Measurements from ENCODE around the gene ZER1. TPM values are rescaled to one million over a fixed set of nuclear protein-coding genes. Genes with fewer than 3 reads are reported as not detected.

The ZER1 gene
- total and polyA plus RNA-seq, 2 of the 8 experiments (the other 6 are each of a cell fraction or from before 2014, with no cell fraction given), result 20.5 to 26.6 TPM

DNA sequence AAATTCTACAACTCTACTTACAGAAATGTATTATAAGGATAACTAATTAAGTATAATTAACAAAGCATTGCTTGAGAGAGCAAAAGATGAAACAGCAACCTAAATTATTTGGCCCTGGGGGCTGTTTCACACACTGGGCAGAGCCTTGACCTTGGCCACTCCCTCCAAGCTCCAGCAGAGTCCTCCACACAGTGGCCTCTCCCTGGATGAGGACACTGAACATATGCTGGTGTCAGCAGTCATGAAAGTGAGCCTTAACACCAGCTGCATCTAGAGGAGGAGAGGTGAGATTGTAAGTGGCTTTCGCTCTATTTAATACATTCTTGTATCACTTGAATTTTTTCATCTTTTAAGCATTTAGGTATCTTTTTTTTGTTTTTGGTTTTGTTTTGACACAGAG is 24.5 kb downstream of the ZER1 start:
- Histone ChIP-seq H3K14ac (ENCODE audit: insufficient read length) (no peak overlapping the region), H3K36me3 (ENCODE audit: control insufficient read depth in 2 of 4, insufficient read depth in 4 of 4, low read length in 3 of 4) (peaks cover 0 to 3% (median 0%) of the 10 kb centered on the region in 4 experiments; a peak in 2 of 8 replicates), H2AFZ (ENCODE audit: low read length) (no peak overlapping the region), H3K23ac (ENCODE audit: insufficient read length) (no peak overlapping the region), H3K18ac (ENCODE audit: extremely low read depth, low read length) (no peak overlapping the region), H2AK5ac (ENCODE audit: low read depth, low read length) (no peak overlapping the region), H4K8ac (ENCODE audit: extremely low read depth, insufficient read depth, low read length) (no peak overlapping the region), H2BK5ac (ENCODE audit: low read depth, low read length) (no peak overlapping the region), H2BK15ac (ENCODE audit: low read length) (no peak overlapping the region), H2BK120ac (replicated peaks; ENCODE audit: low read depth, low read length) (no peak overlapping the region), H3K9ac (replicated peaks in 1 of 4; ENCODE audit: extremely low read depth in 1 of 4, low read depth in 3 of 4, low read length in 3 of 4) (no peak overlapping the region; a peak in 1 of 7 replicates), H4K5ac (ENCODE audit: insufficient read length, low read depth, low read length) (no peak overlapping the region), H3K27me3 (replicated peaks in 1 of 4; ENCODE audit: control insufficient read depth in 3 of 4, extremely low read depth in 1 of 4, insufficient read depth in 3 of 4, low read length in 3 of 4) (no peaks in the 10 kb centered on the region), H3K9me3 (ENCODE audit: insufficient read depth in 2 of 2, low read depth in 1 of 2, low read length in 1 of 2) (no peaks in the 10 kb centered on the region), H4K20me1 (replicated peaks in 1 of 2; ENCODE audit: control insufficient read depth in 1 of 2, insufficient read depth in 2 of 2, low read length in 2 of 2) (no peaks in the 10 kb centered on the region), H3K27ac (ENCODE audit: low read depth, low read length) (no peak overlapping the region), H3K4me3 (ENCODE audit: extremely low read depth in 1 of 4, insufficient read depth in 2 of 4, low read depth in 3 of 4, low read length in 4 of 4) (no peak overlapping the region), H3K4me2 (ENCODE audit: insufficient read depth in 1 of 2, low read depth in 2 of 2, low read length in 2 of 2) (no peak overlapping the region), H3K79me1 (ENCODE audit: low read depth, low read length) (no peaks in the 10 kb centered on the region), H3K56ac (replicated peaks; ENCODE audit: insufficient read length, low read depth, low read length) (no peak overlapping the region), H4K91ac (replicated peaks; ENCODE audit: insufficient read length, low read length) (no peak overlapping the region), H2BK12ac (ENCODE audit: low read depth, low read length) (no peak overlapping the region), H3K4ac (replicated peaks; ENCODE audit: insufficient read length, low read depth, low read length) (no peak overlapping the region), H3K4me1 (replicated peaks in 1 of 4; ENCODE audit: control insufficient read depth in 3 of 4, insufficient read depth in 4 of 4, low read length in 3 of 4) (no peaks in the 10 kb centered on the region), H2BK20ac (ENCODE audit: low read length) (no peak overlapping the region), H3K79me2 (ENCODE audit: control insufficient read depth in 1 of 2, insufficient read depth in 2 of 2, low read length in 2 of 2) (no peaks in the 10 kb centered on the region), H3K23me2 (ENCODE audit: low read depth, low read length) (no peaks in the 10 kb centered on the region)
- no peak for FAIRE-seq
- WGBS, 2 experiments (ENCODE audit: extremely low coverage in 1 of 2, insufficient coverage in 1 of 2, insufficient read length in 1 of 2, insufficient replicate concordance in 2 of 2, low coverage in 1 of 2, low lambda C conversion rate in 2 of 2, missing lambda C conversion rate in 1 of 2), result 83% methylated on average over 1 of the region's 1 CpG; no CpG with 5 or more reads in 1 of the 2 experiments
- CTCF ChIA-PET (ENCODE audit: partially characterized antibody), result interaction anchor here (0.6 to 13.4 kb wide), 4 partner anchors 9 to 127 kb away, joined by 3 to 104 read pairs (median 15); no protein-coding TSS in a partner anchor
- TF ChIP-seq KDM1A (IDR thresholded peaks at IDR 0.05; ENCODE audit: borderline replicate concordance, low read length), result no peak
- POLR2A ChIA-PET (ENCODE audit: partially characterized antibody), result interaction anchor here (0.5 to 1.5 kb wide), 7 partner anchors 9 to 641 kb away, joined by 3 to 4 read pairs (median 3); no protein-coding TSS in a partner anchor
- no peak for DNase-seq (ENCODE audit: low read depth in 1 of 2, low spot score in 2 of 2)
